Thyroid gland (tissue), 4 donors: ENCODE measurements around the gene SNX11. TPM values are rescaled to one million over a fixed set of nuclear protein-coding genes. Genes with fewer than 3 reads are reported as not detected.
"Not testable (repeated sequence)": the region's sequence is repeated elsewhere in the genome, so short reads cannot be mapped to it uniquely, and the experiment has no call there.

Experiments used
- DNase-seq, 2 donors: peaks; one replicate each; pipeline ENCODE4 v3.0.0-alpha.2; 2019
- H3K27ac ChIP-seq, 3 donors: fragments of 200-600 bp; sonication (generic); 1 replicate in 2 of 3; 2 replicates in 1 of 3; pipeline ENCODE4 v1.5.1; 2016 to 2019; ENCODE audit warnings: mild to moderate bottlenecking in 1 of 3, moderate library complexity in 1 of 3
- H3K27me3 ChIP-seq: fragments of 200-600 bp; sonication (generic); one replicate; pipeline ENCODE4 v1.5.1; 2019
- H3K36me3 ChIP-seq, 2 donors: fragments of 200-600 bp; sonication (generic); one replicate each; pipeline ENCODE4 v1.5.1; 2016 to 2019
- H3K4me1 ChIP-seq, 2 donors: fragments of 200-600 bp; sonication (generic); one replicate each; pipeline ENCODE4 v1.5.1; 2017 to 2019
- H3K4me3 ChIP-seq, 3 donors: fragments of 200-600 bp; sonication (generic); replicated peaks in 1 of 3; 1 replicate in 2 of 3; 2 replicates in 1 of 3; pipeline ENCODE4 v1.5.1; 2016; ENCODE audit warnings: mild to moderate bottlenecking in 1 of 3
- H3K9me3 ChIP-seq: fragments of 200-600 bp; sonication (generic); one replicate; pipeline ENCODE4 v1.5.1; 2017
- POLR2A ChIP-seq, 2 donors: fragments of 450-650 bp; IDR thresholded peaks; one replicate each; pipeline ENCODE4 v1.6.1; 2017; ENCODE audit warnings: antibody characterized with exemption in 2 of 2, mild to moderate bottlenecking in 2 of 2, moderate library complexity in 1 of 2
- WGBS, 2 donors: methylation state at CpG; one replicate each; pipeline ENCODE4 v1.1.5; 2017; 5-methylcytosine and 5-hydroxymethylcytosine counted together
- intact Hi-C: fragments of 100-400 bp; cut with DNase I; formaldehyde crosslinking; loops from one replicate; pipeline ENCODE4 v1.15.1; 2023
- total RNA-seq, 4 donors: library from RNA; depleted of rRNA; stranded (reverse); fragments of >200 nt; gene quantifications; one replicate each; pipeline ENCODE4 v1.2.3, GENCODE V29; 2016
- TF ChIP-seq, protein P1 (sequence below), 6 experiments: fragments of 200-600 bp in 3 of 6; fragments of 450-650 bp in 3 of 6; sonication (generic) in 3 of 6; IDR thresholded peaks; one replicate each; pipeline ENCODE4 v1.5.1; 2016 to 2019; ENCODE audit warnings: antibody characterized with exemption in 6 of 6, mild to moderate bottlenecking in 2 of 6, inconsistent platforms in 1 of 6, moderate library complexity in 1 of 6

Gene SNX11
- total RNA-seq, 4 donors from 2014 or later: 20.3 to 23.4 (median 22.0) TPM

DNA sequence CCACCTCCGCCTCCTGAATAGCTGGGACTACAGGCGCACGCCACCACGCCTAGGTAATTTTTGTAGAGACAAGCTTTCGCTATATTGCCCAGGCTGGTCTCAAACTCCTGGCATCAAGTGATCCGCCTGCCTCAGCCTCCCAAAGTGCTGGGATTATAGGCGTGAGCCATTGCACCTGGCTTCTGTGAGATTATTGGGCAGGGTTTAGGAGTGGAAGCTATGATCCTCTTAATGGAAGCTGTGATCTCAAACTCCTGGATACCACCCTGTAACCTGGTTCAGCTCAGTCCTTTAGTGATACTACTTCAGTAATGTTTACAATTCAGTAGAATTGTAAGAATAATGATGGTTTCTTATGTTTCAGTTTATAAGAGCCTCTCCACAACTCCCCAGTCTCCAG lies 45.3 kb upstream of the SNX11 start:
- no peaks in the 10 kb centered on the region for H3K9me3 ChIP-seq
- H3K4me1 ChIP-seq: peaks cover 8 to 15% of the 10 kb centered on the region in 2 donors
- H3K4me3 ChIP-seq: no peak overlapping the region
- H3K27me3 ChIP-seq: no peaks in the 10 kb centered on the region
- no peak for DNase-seq
- 93 to 96% methylated on average over 7 of the region's 7 CpGs for WGBS, 2 donors
- H3K36me3 ChIP-seq: peaks cover 42 to 61% of the 10 kb centered on the region in 2 donors
- TF ChIP-seq, protein P1, sequence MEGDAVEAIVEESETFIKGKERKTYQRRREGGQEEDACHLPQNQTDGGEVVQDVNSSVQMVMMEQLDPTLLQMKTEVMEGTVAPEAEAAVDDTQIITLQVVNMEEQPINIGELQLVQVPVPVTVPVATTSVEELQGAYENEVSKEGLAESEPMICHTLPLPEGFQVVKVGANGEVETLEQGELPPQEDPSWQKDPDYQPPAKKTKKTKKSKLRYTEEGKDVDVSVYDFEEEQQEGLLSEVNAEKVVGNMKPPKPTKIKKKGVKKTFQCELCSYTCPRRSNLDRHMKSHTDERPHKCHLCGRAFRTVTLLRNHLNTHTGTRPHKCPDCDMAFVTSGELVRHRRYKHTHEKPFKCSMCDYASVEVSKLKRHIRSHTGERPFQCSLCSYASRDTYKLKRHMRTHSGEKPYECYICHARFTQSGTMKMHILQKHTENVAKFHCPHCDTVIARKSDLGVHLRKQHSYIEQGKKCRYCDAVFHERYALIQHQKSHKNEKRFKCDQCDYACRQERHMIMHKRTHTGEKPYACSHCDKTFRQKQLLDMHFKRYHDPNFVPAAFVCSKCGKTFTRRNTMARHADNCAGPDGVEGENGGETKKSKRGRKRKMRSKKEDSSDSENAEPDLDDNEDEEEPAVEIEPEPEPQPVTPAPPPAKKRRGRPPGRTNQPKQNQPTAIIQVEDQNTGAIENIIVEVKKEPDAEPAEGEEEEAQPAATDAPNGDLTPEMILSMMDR (IDR thresholded peaks at IDR 0.05): no peak
- no peak for TF ChIP-seq POLR2A (IDR thresholded peaks at IDR 0.05)
- H3K27ac ChIP-seq: no peak overlapping the region
- intact Hi-C loops: no loop called here

DNA sequence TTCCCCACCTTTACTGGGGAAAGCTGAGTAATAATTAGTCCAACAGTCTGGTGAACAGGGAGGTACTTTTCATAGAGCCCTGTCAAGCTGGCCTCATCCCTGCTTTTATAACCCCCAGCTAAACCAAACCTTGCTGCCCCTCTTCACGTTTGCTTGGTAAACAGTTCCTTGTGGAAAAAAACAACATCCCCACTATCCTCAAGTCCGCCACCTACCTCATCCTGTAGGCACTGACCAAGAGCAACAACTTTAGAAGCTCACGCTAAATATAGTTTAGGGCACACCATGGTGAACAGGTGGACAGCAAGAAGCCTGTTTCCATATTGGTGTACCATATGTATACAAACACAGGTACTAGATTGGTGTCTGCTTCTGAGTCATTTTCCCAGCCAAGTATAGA lies 42.9 kb upstream of the SNX11 start:
- H3K27ac ChIP-seq: peak overlapping the region in 1 of 3 donors; percentile 23
- DNase-seq: no peak
- no peak for TF ChIP-seq POLR2A (IDR thresholded peaks at IDR 0.05)
- TF ChIP-seq, protein P1 (IDR thresholded peaks at IDR 0.05): no peak
- H3K4me3 ChIP-seq: no peak overlapping the region
- no peaks in the 10 kb centered on the region for H3K27me3 ChIP-seq
- no peaks in the 10 kb centered on the region for H3K9me3 ChIP-seq
- H3K36me3 ChIP-seq: peaks cover 19 to 37% of the 10 kb centered on the region in 2 donors
- H3K4me1 ChIP-seq: peaks cover 15 to 25% of the 10 kb centered on the region in 2 donors
- intact Hi-C loops: no loop called here
- WGBS, 2 donors: 83 to 94% methylated on average over 3 of the region's 3 CpGs

DNA sequence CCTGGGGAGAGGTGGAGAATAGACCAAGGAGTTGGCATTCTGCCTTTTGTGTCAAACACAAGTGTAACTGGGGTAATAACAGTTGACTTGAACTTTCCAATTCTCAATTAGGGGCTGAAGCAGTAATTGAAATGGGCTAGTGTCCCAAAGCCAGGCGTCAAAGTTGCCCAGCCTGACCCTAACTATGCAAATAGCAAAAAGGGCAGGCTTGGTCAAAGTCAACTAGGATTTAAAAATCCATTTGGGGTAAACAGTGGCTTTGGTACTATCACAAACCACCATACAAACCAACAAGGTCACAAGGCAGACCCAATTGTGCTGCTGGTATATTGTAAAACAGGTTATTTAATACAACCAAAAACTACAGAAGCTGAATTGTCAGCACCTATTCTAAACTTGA lies 41.4 kb upstream of the SNX11 start:
- TF ChIP-seq, protein P1 (IDR thresholded peaks at IDR 0.05): no peak
- TF ChIP-seq POLR2A (IDR thresholded peaks at IDR 0.05): no peak
- H3K36me3 ChIP-seq: peaks cover 11 to 25% of the 10 kb centered on the region in 2 donors
- DNase-seq: no peak
- whole genome bisulfite sequencing, 2 donors: 47 to 80% methylated on average over 1 of the region's 1 CpG
- intact Hi-C loops: no loop called here
- H3K27me3 ChIP-seq: no peaks in the 10 kb centered on the region
- H3K4me3 ChIP-seq: no peak overlapping the region
- peaks cover 18 to 25% of the 10 kb centered on the region in 2 donors for H3K4me1 ChIP-seq
- H3K27ac ChIP-seq: peak overlapping the region in 1 of 3 donors; percentile 53
- no peaks in the 10 kb centered on the region for H3K9me3 ChIP-seq

DNA sequence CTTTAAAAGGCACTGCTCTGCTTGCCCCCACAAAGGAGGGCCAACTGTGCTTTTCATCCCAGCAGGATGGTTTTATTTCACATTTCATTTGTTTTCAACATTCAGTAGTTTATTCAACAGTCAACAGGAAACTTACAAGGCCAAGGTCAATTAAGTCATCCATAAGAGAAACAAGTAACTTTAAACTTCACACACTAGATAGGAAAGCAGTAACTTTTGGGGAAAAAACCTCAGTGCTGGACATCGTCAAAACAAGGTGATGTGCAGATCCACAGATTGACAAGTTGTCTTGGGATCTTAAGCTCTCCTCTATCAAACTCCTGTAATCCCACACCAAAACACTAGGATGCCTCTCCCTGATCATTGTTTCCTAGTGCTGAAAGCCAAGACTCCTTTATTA lies 40.9 kb upstream of the SNX11 start:
- Histone ChIP-seq H3K27me3 (no peaks in the 10 kb centered on the region), H3K36me3 (peaks cover 13 to 22% of the 10 kb centered on the region in 2 donors), H3K4me3 (no peak overlapping the region), H3K27ac (peak overlapping the region in 1 of 3 donors; percentile 53), H3K4me1 (peaks cover 18 to 25% of the 10 kb centered on the region in 2 donors), H3K9me3 (no peaks in the 10 kb centered on the region)
- 75 to 76% methylated on average over 1 of the region's 1 CpG for WGBS, 2 donors
- intact Hi-C loops: no loop called here
- TF ChIP-seq POLR2A (IDR thresholded peaks at IDR 0.05): no peak
- TF ChIP-seq, protein P1 (IDR thresholded peaks at IDR 0.05): no peak
- no peak for DNase-seq

DNA sequence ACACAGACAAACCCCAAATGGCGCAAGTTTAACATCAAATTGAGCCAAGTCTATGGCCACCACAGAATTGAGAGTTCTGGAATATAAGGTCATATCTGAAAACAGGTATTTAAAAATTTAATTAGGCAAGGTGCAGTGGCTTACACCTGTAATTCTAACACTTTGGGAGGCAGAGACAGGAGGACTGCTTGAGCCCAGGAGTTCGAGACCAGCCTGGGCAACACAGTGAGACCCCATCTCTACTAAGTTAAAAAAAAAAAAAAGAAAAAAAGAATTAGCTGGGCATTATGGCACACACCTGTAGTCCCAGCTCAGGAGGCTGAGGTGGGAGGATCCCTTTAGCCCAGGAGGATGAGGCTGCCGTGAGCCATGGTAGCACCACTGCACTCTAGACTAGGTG lies 40.3 kb upstream of the SNX11 start:
- H3K36me3 ChIP-seq: peaks cover 7 to 17% of the 10 kb centered on the region in 2 donors
- no peak overlapping the region for H3K27ac ChIP-seq
- TF ChIP-seq, protein P1 (IDR thresholded peaks at IDR 0.05): no peak
- TF ChIP-seq POLR2A (IDR thresholded peaks at IDR 0.05): no peak
- no peak overlapping the region for H3K4me3 ChIP-seq
- no peaks in the 10 kb centered on the region for H3K27me3 ChIP-seq
- no peaks in the 10 kb centered on the region for H3K9me3 ChIP-seq
- WGBS, 2 donors: 98% methylated on average over 3 of the region's 3 CpGs
- no peak for DNase-seq
- intact Hi-C loops: no loop called here
- H3K4me1 ChIP-seq: peaks cover 18 to 25% of the 10 kb centered on the region in 2 donors

DNA sequence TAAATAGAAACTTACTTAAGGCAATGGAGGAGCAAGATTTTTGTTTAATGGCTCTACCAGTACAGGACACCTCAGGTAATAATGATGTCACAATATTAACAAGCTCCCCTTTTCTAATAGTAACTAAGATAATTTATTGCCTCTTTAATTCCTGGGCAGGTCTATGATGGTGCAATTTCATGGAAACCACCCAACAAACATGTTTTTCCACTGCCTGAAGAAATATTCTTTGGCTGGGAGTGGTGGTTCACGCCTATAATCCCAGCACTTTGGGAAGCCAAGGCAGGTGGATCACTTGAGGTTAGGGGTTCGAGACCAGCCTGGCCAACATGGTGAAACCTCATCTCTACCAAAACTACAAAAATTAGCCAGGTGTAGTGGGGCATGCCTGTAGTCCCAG lies 39.8 kb upstream of the SNX11 start:
- DNase-seq, H3K9me3 ChIP-seq, H3K27me3 ChIP-seq, H3K4me3 ChIP-seq, intact Hi-C loops: not testable (repeated sequence)
- H3K36me3 ChIP-seq: peaks cover 4 to 11% of the 10 kb centered on the region in 2 donors
- peak overlapping the region in 1 of 3 donors; percentile 25 for H3K27ac ChIP-seq
- H3K4me1 ChIP-seq: peaks cover 19 to 26% of the 10 kb centered on the region in 2 donors
- 97 to 98% methylated on average over 2 of the region's 2 CpGs for WGBS, 2 donors
